Measurements from ENCODE around the gene DENND6A. TPM values are rescaled to one million over a fixed set of nuclear protein-coding genes. Genes with fewer than 3 reads are reported as not detected.

DENND6A gene
- polyA plus RNA-seq, 1 experiment, result 10.8 TPM

DNA sequence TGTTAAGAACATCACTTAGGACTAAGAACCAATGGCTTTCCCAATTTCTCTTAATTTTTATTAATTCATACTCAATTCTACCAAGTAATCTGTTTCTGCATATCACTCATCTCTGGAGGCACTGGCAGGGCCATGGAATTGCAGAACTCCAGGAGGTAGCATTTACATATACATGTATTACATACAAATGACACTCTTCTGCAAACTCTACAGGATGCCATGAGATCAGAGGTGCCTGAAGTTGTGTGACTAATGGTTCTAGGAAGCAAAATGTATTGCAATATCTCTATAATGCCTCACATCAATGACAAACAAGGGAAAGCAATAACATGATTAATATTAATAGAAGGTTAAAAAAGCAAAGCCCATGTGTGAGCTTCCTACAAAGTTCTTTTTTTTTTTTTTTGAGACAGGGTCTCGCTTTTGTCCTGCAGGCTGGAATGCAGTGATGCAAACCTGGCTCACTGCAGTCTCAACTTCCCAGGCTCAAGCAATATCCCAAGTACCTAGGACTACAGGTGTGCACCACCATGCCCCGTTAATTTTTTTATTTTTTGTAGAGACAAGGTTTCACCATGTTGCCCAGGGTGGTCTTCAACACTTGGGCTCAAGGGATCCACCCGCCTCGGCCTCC lies 33.0 kb downstream of the DENND6A start:
- no peaks in the 10 kb centered on the region for H3K9me3 ChIP-seq (ENCODE audit: control insufficient read depth, insufficient read depth, low read length)
- DNase-seq (ENCODE audit: low read depth, low spot score), result no peak
- POLR2A ChIA-PET, result no interaction called here
- no peak overlapping the region for H3K27ac ChIP-seq (ENCODE audit: low read depth, low read length)
- CTCF ChIA-PET, result interaction anchor here (0.6 kb wide), 1 partner anchor 256 kb away, joined by 4 read pairs; no protein-coding TSS in a partner anchor
- no peak overlapping the region for H3K4me3 ChIP-seq (ENCODE audit: low read depth, low read length)
- no peaks in the 10 kb centered on the region for H3K27me3 ChIP-seq (ENCODE audit: control insufficient read depth, insufficient read depth, low read length)
- TF ChIP-seq, protein P1, sequence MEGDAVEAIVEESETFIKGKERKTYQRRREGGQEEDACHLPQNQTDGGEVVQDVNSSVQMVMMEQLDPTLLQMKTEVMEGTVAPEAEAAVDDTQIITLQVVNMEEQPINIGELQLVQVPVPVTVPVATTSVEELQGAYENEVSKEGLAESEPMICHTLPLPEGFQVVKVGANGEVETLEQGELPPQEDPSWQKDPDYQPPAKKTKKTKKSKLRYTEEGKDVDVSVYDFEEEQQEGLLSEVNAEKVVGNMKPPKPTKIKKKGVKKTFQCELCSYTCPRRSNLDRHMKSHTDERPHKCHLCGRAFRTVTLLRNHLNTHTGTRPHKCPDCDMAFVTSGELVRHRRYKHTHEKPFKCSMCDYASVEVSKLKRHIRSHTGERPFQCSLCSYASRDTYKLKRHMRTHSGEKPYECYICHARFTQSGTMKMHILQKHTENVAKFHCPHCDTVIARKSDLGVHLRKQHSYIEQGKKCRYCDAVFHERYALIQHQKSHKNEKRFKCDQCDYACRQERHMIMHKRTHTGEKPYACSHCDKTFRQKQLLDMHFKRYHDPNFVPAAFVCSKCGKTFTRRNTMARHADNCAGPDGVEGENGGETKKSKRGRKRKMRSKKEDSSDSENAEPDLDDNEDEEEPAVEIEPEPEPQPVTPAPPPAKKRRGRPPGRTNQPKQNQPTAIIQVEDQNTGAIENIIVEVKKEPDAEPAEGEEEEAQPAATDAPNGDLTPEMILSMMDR (IDR thresholded peaks at IDR 0.05; ENCODE audit: low read depth, low read length), result no peak

DNA sequence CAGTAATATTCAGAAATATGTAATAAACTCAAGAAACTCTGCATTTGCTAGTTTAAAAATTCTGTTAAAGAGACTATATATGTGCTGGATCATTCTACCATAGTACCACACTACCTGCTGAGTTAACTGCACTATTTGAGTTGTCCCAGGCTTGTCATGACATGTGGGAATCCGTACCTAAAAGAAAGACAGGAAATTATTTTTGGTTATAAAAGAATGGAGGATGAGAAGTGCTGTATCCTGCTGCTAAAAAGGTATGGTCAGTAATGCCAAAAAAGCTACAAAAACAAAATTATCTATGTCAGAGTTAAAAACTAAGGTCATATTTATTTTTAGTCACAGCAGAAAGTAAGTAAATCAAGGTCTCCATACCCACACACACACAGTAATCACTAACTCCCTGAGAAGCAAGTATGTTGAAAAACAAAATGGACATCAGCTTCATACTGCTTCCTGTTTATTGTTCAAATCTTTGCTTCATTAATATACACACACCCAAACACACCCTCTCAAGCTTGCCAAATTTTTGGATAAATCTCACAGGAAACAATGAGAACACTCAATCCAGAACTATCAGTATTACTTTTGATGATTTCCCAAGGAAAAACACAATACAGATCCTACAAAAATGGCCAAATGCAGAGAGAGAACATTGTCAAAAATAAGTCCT lies 33.7 kb downstream of the DENND6A start:
- CTCF ChIA-PET, result no interaction called here
- TF ChIP-seq, protein P1 (IDR thresholded peaks at IDR 0.05; ENCODE audit: low read depth, low read length), result no peak
- POLR2A ChIA-PET, result no interaction called here
- Histone ChIP-seq H3K27me3 (ENCODE audit: control insufficient read depth, insufficient read depth, low read length) (no peaks in the 10 kb centered on the region), H3K4me3 (ENCODE audit: low read depth, low read length) (no peak overlapping the region), H3K27ac (ENCODE audit: low read depth, low read length) (no peak overlapping the region), H3K9me3 (ENCODE audit: control insufficient read depth, insufficient read depth, low read length) (no peaks in the 10 kb centered on the region)
- no peak for DNase-seq (ENCODE audit: low read depth, low spot score)

DNA sequence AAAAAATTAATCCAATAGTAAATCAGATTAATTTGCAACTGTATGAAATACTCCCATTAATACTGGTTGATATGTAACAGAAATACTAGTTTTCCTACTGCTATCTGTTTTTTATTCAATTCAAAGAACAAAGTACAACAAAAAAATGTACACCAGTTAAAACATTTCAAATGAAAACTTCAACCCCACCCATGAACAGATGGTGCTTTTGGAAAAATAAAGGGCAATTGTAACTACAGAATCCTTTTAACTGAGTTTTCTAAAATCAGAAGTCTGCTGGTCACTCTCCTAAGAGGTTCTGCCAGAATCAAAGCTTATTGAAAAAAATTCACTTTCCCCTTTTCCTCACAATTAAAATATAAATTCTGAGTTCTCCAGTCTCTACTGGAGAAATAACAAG lies 34.3 kb downstream of the DENND6A start:
- CTCF ChIA-PET, result no interaction called here
- TF ChIP-seq, protein P1 (IDR thresholded peaks at IDR 0.05; ENCODE audit: low read depth, low read length), result no peak
- Histone ChIP-seq H3K27me3 (ENCODE audit: control insufficient read depth, insufficient read depth, low read length) (no peaks in the 10 kb centered on the region), H3K9me3 (ENCODE audit: control insufficient read depth, insufficient read depth, low read length) (no peaks in the 10 kb centered on the region), H3K4me3 (ENCODE audit: low read depth, low read length) (no peak overlapping the region), H3K27ac (ENCODE audit: low read depth, low read length) (no peak overlapping the region)
- no peak for DNase-seq (ENCODE audit: low read depth, low spot score)
- POLR2A ChIA-PET, result no interaction called here

DNA sequence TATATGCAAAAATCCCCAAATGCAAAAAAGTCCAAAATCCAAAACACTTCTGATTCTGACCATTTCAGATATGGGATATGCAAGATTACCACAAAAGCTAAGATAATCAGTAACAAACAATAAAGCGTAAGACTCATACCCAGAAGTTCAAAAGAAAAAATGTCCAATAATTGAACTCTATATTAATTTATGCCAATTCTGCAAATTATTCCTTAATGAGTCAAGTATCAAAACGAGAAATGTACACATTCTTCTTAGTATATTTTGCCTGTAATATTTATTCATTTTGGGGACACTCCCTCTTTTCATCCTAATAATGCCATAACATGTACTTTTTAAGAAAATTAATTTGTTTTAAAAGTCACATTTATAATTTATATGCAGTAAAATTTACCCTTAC lies 37.1 kb downstream of the DENND6A start:
- no peak for DNase-seq (ENCODE audit: low read depth, low spot score)
- no peaks in the 10 kb centered on the region for H3K27me3 ChIP-seq (ENCODE audit: control insufficient read depth, insufficient read depth, low read length)
- H3K9me3 ChIP-seq (ENCODE audit: control insufficient read depth, insufficient read depth, low read length), result no peaks in the 10 kb centered on the region
- ChIA-PET POLR2A (no interaction called here), CTCF (no interaction called here)
- no peak overlapping the region for H3K4me3 ChIP-seq (ENCODE audit: low read depth, low read length)
- no peak overlapping the region for H3K27ac ChIP-seq (ENCODE audit: low read depth, low read length)
- TF ChIP-seq, protein P1 (IDR thresholded peaks at IDR 0.05; ENCODE audit: low read depth, low read length), result no peak

DNA sequence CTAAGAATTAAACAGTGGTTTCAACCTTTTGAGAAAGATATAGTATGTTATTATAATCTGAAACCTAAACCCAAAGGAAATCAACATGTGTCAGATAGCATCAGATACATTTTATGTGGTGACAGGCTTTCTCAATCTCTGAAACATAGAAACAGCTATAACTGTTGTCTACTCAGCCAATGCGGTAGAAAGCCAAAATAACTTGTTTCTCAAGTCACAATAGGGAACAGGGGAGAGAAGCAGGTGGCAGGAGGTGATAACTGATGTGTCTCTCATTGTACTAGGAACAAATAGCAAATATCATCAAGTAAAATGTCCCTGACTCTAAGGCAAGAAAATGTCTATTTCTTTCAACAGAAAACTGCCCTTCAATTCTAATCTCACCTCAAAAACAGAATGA lies 38.6 kb downstream of the DENND6A start:
- Histone ChIP-seq H3K27ac (ENCODE audit: low read depth, low read length) (no peak overlapping the region), H3K4me3 (ENCODE audit: low read depth, low read length) (no peak overlapping the region), H3K9me3 (ENCODE audit: control insufficient read depth, insufficient read depth, low read length) (no peaks in the 10 kb centered on the region), H3K27me3 (ENCODE audit: control insufficient read depth, insufficient read depth, low read length) (no peaks in the 10 kb centered on the region)
- ChIA-PET POLR2A (no interaction called here), CTCF (no interaction called here)
- no peak for DNase-seq (ENCODE audit: low read depth, low spot score)
- TF ChIP-seq, protein P1 (IDR thresholded peaks at IDR 0.05; ENCODE audit: low read depth, low read length), result no peak

Data from AG04450 (cell line).